ENCODE measurements around the gene SPNS3. TPM values are rescaled to one million over a fixed set of nuclear protein-coding genes. Genes with fewer than 3 reads are reported as not detected.

SPNS3 gene
- total and polyA plus RNA-seq, 2 of the 8 experiments (the other 6 are each of a cell fraction or from before 2014, with no cell fraction given) = not detected

DNA sequence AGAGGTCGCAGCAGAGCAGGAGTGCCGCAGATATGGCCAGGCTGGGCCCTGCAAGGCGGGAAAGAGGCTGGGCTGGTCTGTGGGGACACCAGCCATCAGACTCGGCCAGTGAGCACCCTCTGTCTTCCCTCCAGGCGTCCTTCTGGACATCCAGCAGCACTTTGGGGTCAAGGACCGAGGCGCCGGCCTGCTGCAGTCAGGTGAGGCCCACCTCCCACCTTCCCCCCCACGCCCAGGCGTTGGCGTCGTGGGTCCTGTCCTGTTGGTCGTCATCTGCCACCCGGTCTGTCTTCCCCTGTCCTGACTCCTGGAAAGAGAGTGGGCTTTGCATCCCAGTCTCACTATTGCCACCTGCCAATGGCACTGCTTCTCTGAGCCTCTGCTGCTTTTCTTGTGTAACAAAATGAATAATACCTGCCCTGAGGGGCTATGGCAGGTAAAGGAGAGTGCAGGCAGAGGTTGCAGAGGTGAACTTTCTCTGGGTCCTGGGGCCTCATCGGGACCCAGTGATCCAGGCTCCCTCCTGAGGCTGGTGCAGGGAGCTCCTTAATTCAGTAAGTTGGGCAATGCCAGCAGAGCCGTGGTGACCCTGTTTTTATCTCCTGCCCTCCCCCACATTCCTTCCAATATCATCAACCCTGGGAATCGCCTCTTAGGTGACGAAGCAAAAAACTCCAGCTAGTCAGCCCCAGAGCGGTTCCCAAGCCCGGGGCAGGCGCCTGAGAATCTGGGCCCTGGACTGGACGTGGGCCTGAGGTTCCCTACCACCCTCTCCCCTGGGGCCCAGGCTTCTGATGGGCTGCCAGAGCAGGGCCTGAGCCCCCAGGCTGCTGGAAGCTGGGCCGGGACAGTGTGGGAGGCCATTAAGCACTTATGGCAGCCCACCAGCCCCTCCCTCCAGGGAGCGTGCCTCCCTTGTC is 79.6 kb downstream of the SPNS3 start:
- WGBS, 2 experiments (ENCODE audit: extremely low coverage in 1 of 2, insufficient coverage in 1 of 2, insufficient read length in 1 of 2, insufficient replicate concordance in 2 of 2, low coverage in 1 of 2, low lambda C conversion rate in 2 of 2, missing lambda C conversion rate in 1 of 2) = 85% methylated on average over 24 of the region's 24 CpGs; no CpG with 5 or more reads in 1 of the 2 experiments

More for the DNA sequence above, 79.6 kb downstream of the SPNS3 start:
- Histone ChIP-seq H3K9me3 (ENCODE audit: insufficient read depth in 2 of 2, low read depth in 1 of 2, low read length in 1 of 2) (no peaks in the 10 kb centered on the region), H3K4me2 (ENCODE audit: insufficient read depth in 1 of 2, low read depth in 2 of 2, low read length in 2 of 2) (no peak overlapping the region), H4K5ac (ENCODE audit: insufficient read length, low read depth, low read length) (no peak overlapping the region), H3K14ac (ENCODE audit: insufficient read length) (no peak overlapping the region), H3K18ac (ENCODE audit: extremely low read depth, low read length) (peak overlapping the region; percentile 71; the same call in 1 of the 2 replicates), H3K27me3 (replicated peaks in 1 of 4; ENCODE audit: control insufficient read depth in 3 of 4, extremely low read depth in 1 of 4, insufficient read depth in 3 of 4, low read length in 3 of 4) (no peaks in the 10 kb centered on the region; a peak in 1 of 7 replicates), H3K4me1 (replicated peaks in 1 of 4; ENCODE audit: control insufficient read depth in 3 of 4, insufficient read depth in 4 of 4, low read length in 3 of 4) (peaks cover 0 to 13% (median 8%) of the 10 kb centered on the region in 4 experiments; a peak in 5 of 7 replicates), H3K56ac (replicated peaks; ENCODE audit: insufficient read length, low read depth, low read length) (no peak overlapping the region), H3K79me1 (ENCODE audit: low read depth, low read length) (no peaks in the 10 kb centered on the region; the same call in 1 of the 2 replicates), H2BK20ac (ENCODE audit: low read length) (peak overlapping the region; percentile 61; the same call in 1 of the 2 replicates), H4K20me1 (replicated peaks in 1 of 2; ENCODE audit: control insufficient read depth in 1 of 2, insufficient read depth in 2 of 2, low read length in 2 of 2) (no peaks in the 10 kb centered on the region), H2BK12ac (ENCODE audit: low read depth, low read length) (peak overlapping the region; percentile 94; the same call in 1 of the 2 replicates), H3K23ac (ENCODE audit: insufficient read length) (no peak overlapping the region), H3K9ac (replicated peaks in 1 of 4; ENCODE audit: extremely low read depth in 1 of 4, low read depth in 3 of 4, low read length in 3 of 4) (no peak overlapping the region), H2BK15ac (ENCODE audit: low read length) (no peak overlapping the region), H3K4ac (replicated peaks; ENCODE audit: insufficient read length, low read depth, low read length) (no peak overlapping the region), H4K8ac (ENCODE audit: extremely low read depth, insufficient read depth, low read length) (no peak overlapping the region), H3K27ac (ENCODE audit: low read depth, low read length) (peak overlapping the region; percentile 11; the same call in 1 of the 2 replicates), H3K23me2 (ENCODE audit: low read depth, low read length) (no peaks in the 10 kb centered on the region), H2BK120ac (replicated peaks; ENCODE audit: low read depth, low read length) (no peak overlapping the region), H3K4me3 (ENCODE audit: extremely low read depth in 1 of 4, insufficient read depth in 2 of 4, low read depth in 3 of 4, low read length in 4 of 4) (no peak overlapping the region), H2AK5ac (ENCODE audit: low read depth, low read length) (no peak overlapping the region), H3K79me2 (ENCODE audit: control insufficient read depth in 1 of 2, insufficient read depth in 2 of 2, low read length in 2 of 2) (no peaks in the 10 kb centered on the region), H2AFZ (ENCODE audit: low read length) (no peak overlapping the region), H3K36me3 (ENCODE audit: control insufficient read depth in 2 of 4, insufficient read depth in 4 of 4, low read length in 3 of 4) (no peaks in the 10 kb centered on the region), H4K91ac (replicated peaks; ENCODE audit: insufficient read length, low read length) (peak overlapping the region; percentile 42), H2BK5ac (ENCODE audit: low read depth, low read length) (peak overlapping the region; percentile 66; the same call in 1 of the 2 replicates)
- FAIRE-seq (no peak), DNase-seq (ENCODE audit: low read depth in 1 of 2, low spot score in 2 of 2) (no peak)
- CTCF ChIA-PET (ENCODE audit: partially characterized antibody) = interaction anchor here (1.0 to 1.4 kb wide), 9 partner anchors 9 to 93 kb away, joined by 3 to 5 read pairs (median 4); partner anchors contain the start of genes GGT6 and SPNS2
- POLR2A ChIA-PET (ENCODE audit: partially characterized antibody) = interaction anchor here (1.0 to 37.1 kb wide), 2 partner anchors 13 to 33 kb away, joined by 3 to 546 read pairs; partner anchors contain the start of genes GGT6 and MYBBP1A
- TF ChIP-seq TBP (IDR thresholded peaks at IDR 0.05; ENCODE audit: low read depth, low read length) (no peak), RAD21 (IDR thresholded peaks at IDR 0.05 in 1 of 2, conservative IDR thresholded peaks at IDR 0.05 in 1 of 2; ENCODE audit: low read depth in 2 of 2, low read length in 2 of 2) (0 out of 4 replicates have a peak, but pooled peaks of 1 of the 2 experiments have one; percentile 6)
